ENCODE results near the gene NOS2.
"Not testable (repeated sequence)": the region's sequence is repeated elsewhere in the genome, so short reads cannot be mapped to it uniquely, and the experiment has no call there.

Gene NOS2

GRCh38 chr17:27800522-27800921 is at the start of gene NOS2:
Gene NOS2 (minus strand): TSS chr17:27800529. CDS start chr17:27798809, 1,720 bp downstream.
- no peak for DNase-seq (ENCODE audit: low read depth in 1 of 2, low spot score in 1 of 2)

- DNase-seq (ENCODE audit: low read depth in 1 of 2, low spot score in 1 of 2), result no peak
Measured at GRCh38 chr17:27849474-27850185, 49.3 kb upstream of the NOS2 start.

GRCh38 chr17:27848931-27849330 is 48.6 kb upstream of the NOS2 start:
- no peak for DNase-seq (ENCODE audit: low read depth in 1 of 2, low spot score in 1 of 2)

- not testable (repeated sequence) for DNase-seq (ENCODE audit: low read depth in 1 of 2, low spot score in 1 of 2)
Measured at GRCh38 chr17:27846808-27847307, 46.5 kb upstream of the NOS2 start.

DNA sequence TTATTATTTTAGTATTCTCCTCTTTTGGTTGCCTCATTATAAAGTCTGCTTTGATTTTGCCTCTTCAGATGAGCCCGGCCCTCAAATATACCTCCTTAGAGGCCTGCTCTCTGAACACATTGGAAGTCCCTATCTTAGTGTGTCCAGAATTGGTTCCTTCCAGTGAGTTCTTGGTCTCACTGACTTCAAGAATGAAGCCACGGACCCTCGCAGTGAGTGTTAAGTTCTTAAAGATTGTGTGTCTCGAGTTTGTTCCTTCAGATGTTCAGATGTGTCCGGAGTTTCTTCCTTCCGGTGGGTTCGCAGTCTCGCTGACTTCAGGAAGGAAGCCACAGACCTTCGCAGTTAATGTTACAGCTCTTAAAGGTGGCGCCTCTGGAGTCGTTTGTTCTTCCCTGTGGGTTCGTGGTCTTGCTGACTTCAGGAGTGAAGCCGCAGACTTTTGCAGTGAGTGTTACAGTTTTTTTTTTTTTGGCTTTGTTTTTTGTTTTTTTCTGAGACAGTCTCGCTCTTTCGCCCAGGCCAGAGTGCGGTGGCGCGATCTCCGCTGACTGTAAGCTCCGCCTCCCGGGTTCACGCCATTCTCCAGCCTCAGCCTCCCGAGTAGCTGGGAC is 45.8 kb upstream of the NOS2 start:
- peak in 1 of 2 donors; percentile 11 for DNase-seq (ENCODE audit: low read depth in 1 of 2, low spot score in 1 of 2)

DNA sequence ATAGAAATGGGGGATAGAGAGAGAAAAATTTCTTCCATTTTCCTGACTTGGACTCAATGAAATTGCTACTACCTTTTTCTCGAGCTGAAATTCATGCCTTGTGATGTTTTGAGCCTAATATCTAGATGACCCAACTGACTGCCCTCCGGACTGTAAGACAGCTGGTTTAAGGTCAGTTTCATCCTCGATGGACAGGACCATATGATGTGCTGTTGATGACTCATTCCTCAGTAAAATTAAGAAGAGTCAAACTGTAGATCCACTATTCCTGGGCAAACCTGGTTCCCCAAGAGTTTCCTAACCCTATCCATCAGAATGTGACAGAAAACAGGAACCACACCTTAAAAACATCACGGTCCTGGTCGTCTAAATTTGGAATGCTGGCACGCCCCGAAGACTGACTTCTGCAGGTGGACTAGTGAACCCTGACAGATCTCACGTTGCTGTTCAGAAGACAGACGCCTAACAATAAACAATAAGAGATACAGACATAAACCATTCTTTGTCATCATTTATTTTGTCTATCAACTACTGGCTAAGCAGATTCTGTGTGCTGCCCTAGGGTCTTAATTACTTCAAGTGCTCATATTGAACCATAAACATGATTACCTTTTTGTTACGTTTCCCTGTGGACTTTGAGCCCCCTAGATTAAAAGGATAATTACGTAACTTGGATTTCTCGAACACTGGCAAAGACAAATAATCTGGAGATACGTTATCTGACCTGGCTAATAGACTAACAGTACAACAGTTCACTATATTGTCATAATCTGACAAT is 45.1 kb upstream of the NOS2 start:
- no peak for DNase-seq (ENCODE audit: low read depth in 1 of 2, low spot score in 1 of 2)

- DNase-seq (ENCODE audit: low read depth in 1 of 2, low spot score in 1 of 2), result no peak
Measured at GRCh38 chr17:27840688-27841087, 40.4 kb upstream of the NOS2 start.

DNA sequence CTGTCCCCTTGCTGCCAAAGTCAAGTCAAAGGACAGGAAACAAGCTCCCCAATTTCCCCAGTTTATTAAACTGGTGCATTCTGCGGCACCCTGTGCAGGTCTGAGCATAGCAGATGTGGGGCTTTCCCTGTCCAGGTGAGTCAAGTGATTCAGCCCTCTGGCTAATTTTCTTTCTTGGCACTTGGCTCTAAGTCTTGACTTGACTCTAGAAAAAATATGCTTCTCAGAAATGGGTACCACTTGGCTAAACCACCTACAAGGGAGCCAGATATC is 40.0 kb upstream of the NOS2 start:
- DNase-seq (ENCODE audit: low read depth in 1 of 2, low spot score in 1 of 2), result not testable (repeated sequence)

DNA sequence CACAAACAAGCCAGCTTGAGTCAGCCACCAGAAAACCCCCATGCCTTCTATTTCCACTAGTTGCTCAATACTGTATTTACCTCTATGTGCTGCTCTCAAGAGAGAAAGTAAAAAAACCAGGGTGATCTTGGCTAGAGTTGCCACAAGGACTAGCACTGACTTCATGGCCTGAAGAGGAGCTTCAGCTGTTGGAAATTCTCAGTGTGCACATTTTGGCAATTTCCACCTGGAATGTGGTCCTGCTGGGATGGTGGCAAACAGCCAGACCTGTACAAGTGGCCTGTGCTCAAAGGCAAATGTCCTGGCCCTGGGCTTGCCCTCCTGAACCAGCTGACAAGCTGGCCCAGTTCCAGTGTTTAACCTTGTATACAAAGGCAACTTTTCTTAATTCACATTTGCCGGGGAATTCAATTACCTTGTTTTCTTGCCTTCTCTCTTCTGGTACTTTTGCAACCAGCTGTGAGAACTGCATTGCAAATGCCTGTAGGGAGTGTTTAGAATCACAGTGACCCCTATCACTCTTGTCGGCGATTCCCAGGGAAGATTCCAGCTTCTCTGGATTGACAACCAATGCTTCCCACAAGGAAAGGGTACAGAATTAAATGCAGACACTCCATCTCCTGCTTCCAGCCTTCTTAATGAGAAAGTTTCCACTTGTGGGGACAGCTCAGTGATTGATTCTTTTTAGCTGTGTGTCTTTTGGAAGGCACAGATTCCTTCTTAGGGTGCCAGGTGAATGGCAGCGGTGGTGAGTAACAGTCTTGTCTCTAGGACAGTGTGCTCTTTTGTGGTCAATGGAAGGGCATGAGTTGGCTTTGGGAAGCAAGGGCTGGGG is 39.5 kb upstream of the NOS2 start:
- DNase-seq (ENCODE audit: low read depth in 1 of 2, low spot score in 1 of 2), result not testable (repeated sequence)

DNA sequence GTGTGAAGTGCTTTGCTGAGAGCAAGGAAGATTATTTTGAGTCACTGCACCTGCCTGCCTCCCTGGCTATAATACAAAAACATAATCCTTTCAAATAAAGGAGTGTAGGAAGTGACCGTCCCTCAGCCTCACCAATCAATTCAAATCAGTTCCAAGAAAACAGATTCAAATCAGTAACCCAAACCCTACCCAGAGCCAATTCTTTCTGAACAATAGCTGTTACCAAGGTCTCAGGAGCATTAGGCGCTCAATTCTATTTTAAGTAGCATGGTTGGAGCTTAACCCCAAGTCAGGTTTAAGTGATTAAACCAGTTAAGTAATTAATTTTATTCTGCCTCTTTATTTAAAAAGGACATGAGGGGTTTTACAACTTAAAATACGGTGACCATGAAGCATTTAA is 38.3 kb upstream of the NOS2 start:
- DNase-seq (ENCODE audit: low read depth in 1 of 2, low spot score in 1 of 2), result not testable (repeated sequence)

DNA sequence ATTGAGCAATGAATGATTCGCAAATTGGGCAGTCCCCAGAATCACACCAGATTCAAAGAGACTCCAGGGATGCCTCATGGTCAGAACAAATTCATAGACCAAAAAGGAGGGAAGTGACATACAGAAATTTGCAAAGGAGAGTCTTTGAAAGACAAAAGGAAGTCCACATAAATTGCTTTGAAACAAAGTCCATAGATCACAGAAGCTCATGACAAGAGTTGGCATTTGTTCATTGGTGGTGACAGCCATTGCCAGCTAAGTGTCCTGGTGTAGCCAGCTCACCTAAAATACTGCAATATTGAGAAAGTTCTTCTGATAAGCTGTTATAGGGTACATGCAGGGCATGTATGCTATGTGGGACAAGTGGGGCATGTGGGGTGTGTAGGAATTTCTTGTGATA is 37.4 kb upstream of the NOS2 start:
- not testable (repeated sequence) for DNase-seq (ENCODE audit: low read depth in 1 of 2, low spot score in 1 of 2)

DNA sequence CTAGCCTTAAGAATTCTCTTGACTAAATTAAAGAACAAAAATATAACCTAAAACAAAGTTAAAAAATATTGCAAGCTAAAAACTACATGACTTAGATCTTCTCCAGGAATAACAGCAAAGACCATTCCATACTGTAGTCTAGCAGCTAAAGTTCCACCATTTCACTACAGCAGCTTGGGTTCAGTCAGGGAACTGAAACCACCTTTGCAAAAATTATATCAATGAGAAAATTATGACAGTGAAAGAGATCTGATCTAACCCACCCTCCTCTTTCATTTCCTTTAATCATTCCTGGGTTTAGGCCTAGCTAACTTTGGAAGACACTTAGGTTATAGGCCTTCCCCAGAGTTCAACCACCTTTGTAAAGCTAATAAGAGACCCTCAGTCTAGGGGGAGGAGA is 36.3 kb upstream of the NOS2 start:
- DNase-seq (ENCODE audit: low read depth in 1 of 2, low spot score in 1 of 2), result no peak

DNA sequence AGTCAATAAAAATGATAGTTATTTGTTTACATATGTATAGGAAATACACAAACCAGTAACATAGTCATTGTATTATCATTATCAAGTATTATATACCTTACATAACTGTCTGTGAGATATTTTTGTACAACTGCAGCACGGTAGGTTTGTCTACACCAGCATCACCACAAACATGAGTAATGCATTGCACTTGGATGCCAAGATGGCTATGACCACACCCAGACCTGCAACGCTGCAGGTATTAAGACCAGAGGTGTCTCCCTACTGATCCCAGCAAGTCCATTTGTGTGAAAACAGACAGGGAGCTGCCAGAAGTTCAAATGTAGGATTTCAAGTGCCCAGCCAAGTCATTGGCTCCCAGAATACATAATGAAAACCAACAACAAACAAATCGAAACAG is 34.2 kb upstream of the NOS2 start:
- no peak for DNase-seq (ENCODE audit: low read depth in 1 of 2, low spot score in 1 of 2)

GRCh38 chr17:27832831-27833230 is 32.5 kb upstream of the NOS2 start:
- no peak for DNase-seq (ENCODE audit: low read depth in 1 of 2, low spot score in 1 of 2)

DNA sequence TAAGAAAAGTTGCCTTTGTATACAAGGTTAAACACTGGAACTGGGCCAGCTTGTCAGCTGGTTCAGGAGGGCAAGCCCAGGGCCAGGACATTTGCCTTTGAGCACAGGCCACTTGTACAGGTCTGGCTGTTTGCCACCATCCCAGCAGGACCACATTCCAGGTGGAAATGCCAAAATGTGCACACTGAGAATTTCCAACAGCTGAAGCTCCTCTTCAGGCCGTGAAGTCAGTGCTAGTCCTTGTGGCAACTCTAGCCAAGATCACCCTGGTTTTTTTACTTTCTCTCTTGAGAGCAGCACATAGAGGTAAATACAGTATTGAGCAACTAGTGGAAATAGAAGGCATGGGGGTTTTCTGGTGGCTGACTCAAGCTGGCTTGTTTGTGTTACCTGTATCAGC is 29.6 kb upstream of the NOS2 start:
- not testable (repeated sequence) for DNase-seq (ENCODE audit: low read depth in 1 of 2, low spot score in 1 of 2)

- not testable (repeated sequence) for DNase-seq (ENCODE audit: low read depth in 1 of 2, low spot score in 1 of 2)
Measured at GRCh38 chr17:27829143-27829711, 28.9 kb upstream of the NOS2 start.

DNA sequence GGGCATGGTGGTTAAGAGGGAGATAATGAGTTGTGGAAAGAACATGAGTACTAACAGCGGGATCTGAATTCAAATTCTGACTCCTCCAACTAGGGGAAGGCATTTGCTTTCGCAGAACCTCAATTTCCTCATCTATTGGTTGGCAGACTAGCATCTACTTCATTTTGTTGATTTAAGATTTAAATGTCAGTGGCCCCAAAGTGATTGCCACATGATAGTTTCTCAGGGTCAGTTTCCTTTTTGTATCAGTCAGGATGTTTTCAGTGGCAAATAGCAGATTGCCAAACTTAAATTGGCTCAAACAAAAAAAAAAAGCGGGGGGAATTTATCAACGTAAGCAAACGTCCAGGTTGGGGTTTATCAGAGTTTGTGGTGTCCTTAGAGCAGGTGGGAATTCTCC is 25.1 kb upstream of the NOS2 start:
- no peak for DNase-seq (ENCODE audit: low read depth in 1 of 2, low spot score in 1 of 2)

- no peak for DNase-seq (ENCODE audit: low read depth in 1 of 2, low spot score in 1 of 2)
Measured at GRCh38 chr17:27824745-27825144, 24.4 kb upstream of the NOS2 start.

DNA sequence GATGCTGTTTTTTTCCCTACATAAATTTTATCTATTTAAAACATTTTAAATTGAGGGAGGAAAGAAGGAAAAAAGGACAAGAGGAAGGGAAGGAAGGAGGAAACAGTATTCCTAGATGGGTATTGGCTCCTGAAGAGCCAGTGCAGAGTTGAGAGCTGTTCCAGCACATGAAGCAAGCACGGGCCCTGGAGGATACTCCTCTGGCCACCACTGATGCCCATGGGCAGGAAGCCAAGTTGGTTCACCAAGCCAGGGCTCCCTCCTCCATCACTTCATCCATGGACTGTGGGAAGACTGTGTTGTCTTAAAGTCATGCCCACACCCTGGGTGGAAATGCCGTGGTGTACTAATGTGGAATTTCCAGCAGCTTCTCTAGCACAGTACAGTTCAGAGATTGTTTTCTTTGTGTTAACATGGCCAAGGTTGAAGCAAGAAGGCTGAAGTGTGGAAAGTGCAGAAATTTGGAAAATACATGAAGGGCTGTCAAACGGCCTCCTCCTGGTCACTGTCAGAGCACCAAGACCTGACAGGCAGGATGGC is 23.9 kb upstream of the NOS2 start:
- no peak for DNase-seq (ENCODE audit: low read depth in 1 of 2, low spot score in 1 of 2)

GRCh38 chr17:27822108-27822507 is 21.8 kb upstream of the NOS2 start:
- DNase-seq (ENCODE audit: low read depth in 1 of 2, low spot score in 1 of 2), result not testable (repeated sequence)

DNA sequence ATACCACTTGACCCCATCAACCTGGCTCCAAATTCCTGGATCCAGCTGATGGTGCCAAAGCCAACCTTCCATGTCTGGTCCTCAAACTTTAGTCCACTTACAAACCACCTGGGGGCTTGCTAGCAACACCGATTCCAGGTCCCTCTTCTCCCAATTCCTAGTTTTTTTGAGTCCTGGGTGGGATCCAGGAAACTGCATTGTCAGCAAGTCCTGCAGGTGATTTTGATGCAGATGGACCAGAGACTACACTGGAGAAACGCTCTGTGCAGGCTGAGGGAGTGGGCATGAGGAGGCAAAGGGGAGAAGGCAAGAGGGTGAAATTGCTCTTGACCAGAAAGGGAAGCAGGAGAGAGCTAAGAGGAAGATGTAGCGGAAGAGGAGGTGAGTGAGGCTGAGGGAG is 21.0 kb upstream of the NOS2 start:
- no peak for DNase-seq (ENCODE audit: low read depth in 1 of 2, low spot score in 1 of 2)

Measured in activated CD4-positive, alpha-beta T cell treated with anti-CD3 and anti-CD28 coated beads, Interleukin-2, amount 50 U/mL, for 24 hours (primary cell).